ENCODE measurements around the gene ARR3. TPM values are rescaled to one million over a fixed set of nuclear protein-coding genes. Genes with fewer than 3 reads are reported as not detected.
"Not testable (repeated sequence)": the region's sequence is repeated elsewhere in the genome, so short reads cannot be mapped to it uniquely, and the experiment has no call there.

ARR3 gene
- total RNA-seq, 2 experiments from 2014 or later = not detected

DNA sequence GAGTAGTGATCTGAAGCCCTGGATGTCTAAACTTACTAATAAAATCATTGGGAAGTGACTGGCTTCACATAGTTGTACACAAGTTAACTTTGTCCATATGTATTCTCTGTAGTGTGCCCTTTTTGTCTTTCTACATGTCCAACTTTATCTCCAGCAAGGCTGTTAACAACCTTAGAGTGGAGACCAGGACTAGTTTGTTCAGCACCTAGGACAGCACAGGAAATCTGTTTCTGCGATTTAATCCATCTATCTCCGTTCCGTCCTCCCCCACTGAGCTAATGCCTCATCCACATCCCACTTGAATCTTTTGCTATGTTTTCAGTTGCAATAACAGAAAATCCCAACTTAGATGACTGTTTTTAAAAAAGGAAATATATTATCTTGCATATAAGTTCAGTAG is 3.4 kb upstream of the ARR3 start:
- Mint-ChIP-seq H3K9me3 (no peaks in the 10 kb centered on the region), H3K27me3 (no peaks in the 10 kb centered on the region), H3K27ac (no peak overlapping the region), H3K4me1 (ENCODE audit: low read depth) (no peaks in the 10 kb centered on the region), H3K4me3 (no peak overlapping the region), H3K36me3 (ENCODE audit: low read depth) (no peaks in the 10 kb centered on the region)
- TF ChIP-seq, protein P1, sequence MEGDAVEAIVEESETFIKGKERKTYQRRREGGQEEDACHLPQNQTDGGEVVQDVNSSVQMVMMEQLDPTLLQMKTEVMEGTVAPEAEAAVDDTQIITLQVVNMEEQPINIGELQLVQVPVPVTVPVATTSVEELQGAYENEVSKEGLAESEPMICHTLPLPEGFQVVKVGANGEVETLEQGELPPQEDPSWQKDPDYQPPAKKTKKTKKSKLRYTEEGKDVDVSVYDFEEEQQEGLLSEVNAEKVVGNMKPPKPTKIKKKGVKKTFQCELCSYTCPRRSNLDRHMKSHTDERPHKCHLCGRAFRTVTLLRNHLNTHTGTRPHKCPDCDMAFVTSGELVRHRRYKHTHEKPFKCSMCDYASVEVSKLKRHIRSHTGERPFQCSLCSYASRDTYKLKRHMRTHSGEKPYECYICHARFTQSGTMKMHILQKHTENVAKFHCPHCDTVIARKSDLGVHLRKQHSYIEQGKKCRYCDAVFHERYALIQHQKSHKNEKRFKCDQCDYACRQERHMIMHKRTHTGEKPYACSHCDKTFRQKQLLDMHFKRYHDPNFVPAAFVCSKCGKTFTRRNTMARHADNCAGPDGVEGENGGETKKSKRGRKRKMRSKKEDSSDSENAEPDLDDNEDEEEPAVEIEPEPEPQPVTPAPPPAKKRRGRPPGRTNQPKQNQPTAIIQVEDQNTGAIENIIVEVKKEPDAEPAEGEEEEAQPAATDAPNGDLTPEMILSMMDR (IDR thresholded peaks at IDR 0.05) = no peak
- Histone ChIP-seq H3K36me3 (ENCODE audit: insufficient read depth, low read length) (no peaks in the 10 kb centered on the region), H3K4me3 (ENCODE audit: low read length) (no peak overlapping the region), H3K27me3 (ENCODE audit: control insufficient read depth in 1 of 2, insufficient read depth in 2 of 2, low read length in 2 of 2) (no peaks in the 10 kb centered on the region), H3K4me1 (ENCODE audit: insufficient read depth, low read length) (no peaks in the 10 kb centered on the region), H3K27ac (ENCODE audit: low read depth in 1 of 2, low read length in 2 of 2) (no peak overlapping the region), H3K9me3 (ENCODE audit: control insufficient read depth in 1 of 2, insufficient read depth in 1 of 2, low read length in 2 of 2) (no peaks in the 10 kb centered on the region)
- DNase-seq (no peak), ATAC-seq (ENCODE audit: poor library complexity) (no peak)
- ChIA-PET POLR2A (no interaction called here), CTCF (no interaction called here)
- intact Hi-C loops (cut with DNase I, micrococcal nuclease) = no loop called here

GRCh38 chrX:70274029-70274428 is 5.9 kb downstream of the ARR3 start:
- H3K4me1 Mint-ChIP-seq (ENCODE audit: low read depth); H3K27ac ChIP-seq (ENCODE audit: low read depth in 1 of 2, low read length in 2 of 2); H3K36me3 ChIP-seq (ENCODE audit: insufficient read depth, low read length); H3K9me3 Mint-ChIP-seq; DNase-seq; H3K4me1 ChIP-seq (ENCODE audit: insufficient read depth, low read length); POLR2A ChIA-PET; H3K27me3 Mint-ChIP-seq; intact Hi-C loops (cut with DNase I, micrococcal nuclease); H3K4me3 ChIP-seq (ENCODE audit: low read length); H3K4me3 Mint-ChIP-seq; H3K36me3 Mint-ChIP-seq (ENCODE audit: low read depth); ATAC-seq (ENCODE audit: poor library complexity); H3K27ac Mint-ChIP-seq; H3K9me3 ChIP-seq (ENCODE audit: control insufficient read depth in 1 of 2, insufficient read depth in 1 of 2, low read length in 2 of 2); H3K27me3 ChIP-seq (ENCODE audit: control insufficient read depth in 1 of 2, insufficient read depth in 2 of 2, low read length in 2 of 2): not testable (repeated sequence)
- CTCF ChIA-PET = interaction anchor here (0.6 to 1.2 kb wide), 3 partner anchors 11 to 1006 kb away, joined by 3 read pairs; no protein-coding TSS in a partner anchor

- H3K4me1 Mint-ChIP-seq (ENCODE audit: low read depth) = no peaks in the 10 kb centered on the region
- H3K27ac Mint-ChIP-seq = no peak overlapping the region
- no peaks in the 10 kb centered on the region for H3K4me1 ChIP-seq (ENCODE audit: insufficient read depth, low read length)
- no peak overlapping the region for H3K4me3 ChIP-seq (ENCODE audit: low read length)
- H3K36me3 Mint-ChIP-seq (ENCODE audit: low read depth) = peaks cover 15% of the 10 kb centered on the region
- ATAC-seq (ENCODE audit: poor library complexity) (no peak), DNase-seq (no peak)
- TF ChIP-seq, protein P1 (IDR thresholded peaks at IDR 0.05) = no peak
- intact Hi-C loops (cut with DNase I, micrococcal nuclease) = no loop called here
- no peaks in the 10 kb centered on the region for H3K27me3 Mint-ChIP-seq
- H3K36me3 ChIP-seq (ENCODE audit: insufficient read depth, low read length) = no peaks in the 10 kb centered on the region
- ChIA-PET CTCF (no interaction called here), POLR2A (no interaction called here)
- no peak overlapping the region for H3K27ac ChIP-seq (ENCODE audit: low read depth in 1 of 2, low read length in 2 of 2)
- H3K4me3 Mint-ChIP-seq = no peak overlapping the region
- H3K9me3 Mint-ChIP-seq = no peaks in the 10 kb centered on the region
- H3K9me3 ChIP-seq (ENCODE audit: control insufficient read depth in 1 of 2, insufficient read depth in 1 of 2, low read length in 2 of 2) = no peaks in the 10 kb centered on the region
- H3K27me3 ChIP-seq (ENCODE audit: control insufficient read depth in 1 of 2, insufficient read depth in 2 of 2, low read length in 2 of 2) = no peaks in the 10 kb centered on the region
These were observed 10.9 kb downstream of the ARR3 start for GRCh38 chrX:70279081-70279480.

- no peaks in the 10 kb centered on the region for H3K4me1 ChIP-seq (ENCODE audit: insufficient read depth, low read length)
- no peaks in the 10 kb centered on the region for H3K36me3 ChIP-seq (ENCODE audit: insufficient read depth, low read length)
- H3K27me3 Mint-ChIP-seq = no peaks in the 10 kb centered on the region
- H3K4me3 ChIP-seq (ENCODE audit: low read length) = no peak overlapping the region
- H3K27me3 ChIP-seq (ENCODE audit: control insufficient read depth in 1 of 2, insufficient read depth in 2 of 2, low read length in 2 of 2) = no peaks in the 10 kb centered on the region
- H3K27ac ChIP-seq (ENCODE audit: low read depth in 1 of 2, low read length in 2 of 2) = no peak overlapping the region
- ChIA-PET POLR2A (no interaction called here), CTCF (no interaction called here)
- no peak overlapping the region for H3K27ac Mint-ChIP-seq
- no peak for ATAC-seq (ENCODE audit: poor library complexity)
- DNase-seq = no peak
- TF ChIP-seq, protein P1 (IDR thresholded peaks at IDR 0.05) = no peak
- H3K4me3 Mint-ChIP-seq = no peak overlapping the region
- peaks cover 26% of the 10 kb centered on the region for H3K36me3 Mint-ChIP-seq (ENCODE audit: low read depth)
- no peaks in the 10 kb centered on the region for H3K4me1 Mint-ChIP-seq (ENCODE audit: low read depth)
- no peaks in the 10 kb centered on the region for H3K9me3 Mint-ChIP-seq
- H3K9me3 ChIP-seq (ENCODE audit: control insufficient read depth in 1 of 2, insufficient read depth in 1 of 2, low read length in 2 of 2) = no peaks in the 10 kb centered on the region
- intact Hi-C loops (cut with DNase I, micrococcal nuclease) = loop anchor here (10.0 kb wide), 2 partner anchors 146 to 154 kb away; partner anchors contain the start of gene IGBP1 (in 1 of the 2)
These were observed 12.4 kb downstream of the ARR3 start for GRCh38 chrX:70280573-70280972.
